Transverse colon (tissue), 4 donors: Measurements from ENCODE around the gene PTPRN2. TPM values are rescaled to one million over a fixed set of nuclear protein-coding genes. Genes with fewer than 3 reads are reported as not detected.

Experiments used
- DNase-seq: peaks from one replicate; pipeline ENCODE4 v3.0.0-alpha.2; 2019
- H3K27ac ChIP-seq, 4 donors: fragments of 200-600 bp; sonication (generic); 2 replicates each; pipeline ENCODE4 v1.5.1; 2016 to 2018; ENCODE audit warnings: inconsistent platforms in 4 of 4
- H3K27me3 ChIP-seq: fragments of 200-600 bp; sonication (generic); 2 replicates; pipeline ENCODE4 v1.5.1; 2017; ENCODE audit warnings: inconsistent platforms
- H3K36me3 ChIP-seq, 4 donors: fragments of 200-600 bp; sonication (generic); 2 replicates each; pipeline ENCODE4 v1.5.1; 2017 to 2019; ENCODE audit warnings: inconsistent platforms in 4 of 4
- H3K4me1 ChIP-seq, 4 donors: fragments of 200-600 bp; sonication (generic); 2 replicates each; pipeline ENCODE4 v1.5.1; 2017 to 2020; ENCODE audit warnings: inconsistent platforms in 4 of 4
- H3K4me3 ChIP-seq, 4 donors: fragments of 200-600 bp; sonication (generic); 1 replicate in 1 of 4; 2 replicates in 3 of 4; pipeline versions ENCODE4 v1.5.1 to v1.6.1; 2017 to 2019; ENCODE audit warnings: inconsistent platforms in 4 of 4
- H3K9me3 ChIP-seq, 2 donors: fragments of 200-600 bp; sonication (generic); 2 replicates each; pipeline ENCODE4 v1.5.1; 2017 to 2019; ENCODE audit warnings: inconsistent platforms in 2 of 2
- EP300 ChIP-seq: sonication (generic); formaldehyde crosslinking; IDR thresholded peaks from one replicate; pipeline ENCODE4 v1.6.1; 2017; ENCODE audit warnings: antibody characterized with exemption, low read depth
- POLR2A ChIP-seq: fragments of 450-650 bp; IDR thresholded peaks from one replicate; pipeline ENCODE4 v1.6.1; 2016; ENCODE audit warnings: antibody characterized with exemption, mild to moderate bottlenecking, moderate library complexity
- POLR2AphosphoS5 ChIP-seq, 3 donors: sonication (generic); formaldehyde crosslinking; IDR thresholded peaks; one replicate each; pipeline ENCODE4 v1.6.1; 2016; ENCODE audit warnings: antibody characterized with exemption in 3 of 3
- WGBS, 2 donors: methylation state at CpG; one replicate each; pipeline ENCODE4 v1.1.5; 2018; ENCODE audit warnings: low coverage in 1 of 2; 5-methylcytosine and 5-hydroxymethylcytosine counted together
- in situ Hi-C, 4 donors: fragments of 200-750 bp; cut with MboI; loops; one replicate each; pipeline versions ENCODE4 v1.15.0 to v1.15.1; 2017; ENCODE audit warnings: low sequenced_read_pairs in 3 of 4, low pct_ligation_motif_present in 1 of 4, low pct_unique_long_range_greater_than_20kb in 1 of 4
- intact Hi-C: fragments of 100-400 bp; cut with DNase I; formaldehyde crosslinking; loops from one replicate; pipeline ENCODE4 v1.15.1; 2023; ENCODE audit warnings: low total_unique reads
- total RNA-seq, 4 donors: library from RNA; depleted of rRNA; stranded (reverse); fragments of >200 nt; gene quantifications; one replicate each; pipeline ENCODE4 v1.1.0, GENCODE V29; 2016
- TF ChIP-seq, protein P1 (sequence below), 5 experiments: fragments of 200-600 bp in 3 of 5; fragments of 450-650 bp in 2 of 5; sonication (generic) in 3 of 5; IDR thresholded peaks; 1 replicate in 2 of 5; 2 replicates in 3 of 5; pipeline ENCODE4 v1.5.1; 2016 to 2017; ENCODE audit warnings: antibody characterized with exemption in 5 of 5, inconsistent platforms in 3 of 5, mild to moderate bottlenecking in 2 of 5, moderate library complexity in 1 of 5

The PTPRN2 gene
- total RNA-seq, 4 donors from 2014 or later: 15.4 to 31.1 (median 21.8) TPM

- no peak for DNase-seq
- Histone ChIP-seq H3K9me3 (no peaks in the 10 kb centered on the region), H3K27me3 (no peaks in the 10 kb centered on the region), H3K4me3 (no peak overlapping the region), H3K27ac (no peak overlapping the region), H3K4me1 (no peaks in the 10 kb centered on the region), H3K36me3 (no peaks in the 10 kb centered on the region)
- 69 to 78% methylated on average over 2 to 14 of the region's 15 CpGs for WGBS, 2 donors
- in situ Hi-C loops: no loop called here
- intact Hi-C loops: no loop called here
- TF ChIP-seq POLR2AphosphoS5 (IDR thresholded peaks at IDR 0.05) (no peak), EP300 (no peak), POLR2A (no peak)
- TF ChIP-seq, protein P1, sequence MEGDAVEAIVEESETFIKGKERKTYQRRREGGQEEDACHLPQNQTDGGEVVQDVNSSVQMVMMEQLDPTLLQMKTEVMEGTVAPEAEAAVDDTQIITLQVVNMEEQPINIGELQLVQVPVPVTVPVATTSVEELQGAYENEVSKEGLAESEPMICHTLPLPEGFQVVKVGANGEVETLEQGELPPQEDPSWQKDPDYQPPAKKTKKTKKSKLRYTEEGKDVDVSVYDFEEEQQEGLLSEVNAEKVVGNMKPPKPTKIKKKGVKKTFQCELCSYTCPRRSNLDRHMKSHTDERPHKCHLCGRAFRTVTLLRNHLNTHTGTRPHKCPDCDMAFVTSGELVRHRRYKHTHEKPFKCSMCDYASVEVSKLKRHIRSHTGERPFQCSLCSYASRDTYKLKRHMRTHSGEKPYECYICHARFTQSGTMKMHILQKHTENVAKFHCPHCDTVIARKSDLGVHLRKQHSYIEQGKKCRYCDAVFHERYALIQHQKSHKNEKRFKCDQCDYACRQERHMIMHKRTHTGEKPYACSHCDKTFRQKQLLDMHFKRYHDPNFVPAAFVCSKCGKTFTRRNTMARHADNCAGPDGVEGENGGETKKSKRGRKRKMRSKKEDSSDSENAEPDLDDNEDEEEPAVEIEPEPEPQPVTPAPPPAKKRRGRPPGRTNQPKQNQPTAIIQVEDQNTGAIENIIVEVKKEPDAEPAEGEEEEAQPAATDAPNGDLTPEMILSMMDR (IDR thresholded peaks at IDR 0.05): no peak
Observed at GRCh38 chr7:158422887-158423560, 164.6 kb downstream of the PTPRN2 start.

DNA sequence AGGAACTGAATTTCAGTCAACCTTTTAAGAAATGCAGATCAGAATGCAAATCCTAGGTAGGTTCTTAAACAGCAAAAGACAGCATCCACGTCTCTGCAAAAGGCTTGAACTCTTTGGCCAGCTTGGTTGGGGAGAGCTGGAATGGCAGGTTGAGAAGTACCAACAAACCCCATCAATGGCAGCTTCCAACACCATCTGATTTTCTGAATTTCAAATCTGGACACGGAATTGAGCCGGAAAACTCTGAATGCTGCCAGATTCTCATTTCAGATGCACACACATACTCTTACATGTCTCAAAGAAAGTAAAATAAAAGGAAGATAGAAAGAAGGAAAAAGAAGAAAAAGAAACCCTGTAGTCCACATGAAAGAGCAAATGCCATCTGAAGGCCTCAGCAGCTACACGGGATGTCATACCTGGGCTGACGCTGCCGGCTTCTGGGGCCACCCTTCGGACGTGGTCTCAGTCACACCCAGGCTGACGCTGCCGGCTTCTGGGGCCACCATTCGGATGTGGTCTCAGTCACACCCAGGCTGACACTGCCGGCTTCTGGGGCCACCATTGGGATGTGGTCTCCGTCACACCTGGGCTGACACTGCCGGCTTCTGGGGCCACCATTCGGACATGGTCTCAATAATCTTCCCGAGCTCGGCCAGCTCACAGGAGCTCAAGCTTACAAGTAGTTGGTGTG, 165.3 kb downstream of the PTPRN2 start:
- intact Hi-C loops: no loop called here
- H3K27me3 ChIP-seq: no peaks in the 10 kb centered on the region
- no peak overlapping the region for H3K4me3 ChIP-seq
- DNase-seq: no peak
- WGBS, 2 donors: 92% methylated on average over 9 to 17 of the region's 17 CpGs
- H3K36me3 ChIP-seq: no peaks in the 10 kb centered on the region
- TF ChIP-seq POLR2AphosphoS5 (IDR thresholded peaks at IDR 0.05) (no peak), EP300 (no peak), POLR2A (no peak)
- TF ChIP-seq, protein P1 (IDR thresholded peaks at IDR 0.05): no peak
- no peak overlapping the region for H3K27ac ChIP-seq
- in situ Hi-C loops: no loop called here
- no peaks in the 10 kb centered on the region for H3K4me1 ChIP-seq
- no peaks in the 10 kb centered on the region for H3K9me3 ChIP-seq

DNA sequence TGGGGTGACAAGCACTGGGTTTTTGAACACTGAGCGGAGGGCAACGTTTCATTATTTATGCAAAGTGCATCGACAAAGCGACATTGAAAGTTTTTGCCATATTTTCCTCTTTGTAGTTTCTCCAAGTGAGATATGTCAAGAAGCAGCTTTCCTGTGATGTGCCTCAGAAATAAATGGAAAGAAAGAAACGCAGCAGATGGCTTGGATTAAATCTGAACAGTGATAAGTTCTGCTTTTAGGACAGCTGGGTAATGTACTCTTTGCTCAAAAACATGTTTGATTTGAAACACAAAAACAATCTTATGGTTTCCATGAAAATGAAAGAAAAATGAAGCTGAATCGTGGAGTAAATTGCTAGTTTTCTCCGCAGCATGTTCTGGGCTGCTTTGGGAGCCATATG, 166.3 kb downstream of the PTPRN2 start:
- H3K27me3 ChIP-seq: no peaks in the 10 kb centered on the region
- intact Hi-C loops: no loop called here
- in situ Hi-C loops: no loop called here
- no peak for DNase-seq
- H3K9me3 ChIP-seq: no peaks in the 10 kb centered on the region
- H3K27ac ChIP-seq: no peak overlapping the region
- 63 to 79% methylated on average over 5 to 7 of the region's 7 CpGs for WGBS, 2 donors
- H3K4me1 ChIP-seq: no peaks in the 10 kb centered on the region
- no peaks in the 10 kb centered on the region for H3K36me3 ChIP-seq
- TF ChIP-seq, protein P1 (IDR thresholded peaks at IDR 0.05): no peak
- no peak overlapping the region for H3K4me3 ChIP-seq

GRCh38 chr7:158420591-158421340, 166.9 kb downstream of the PTPRN2 start:
- H3K27ac ChIP-seq: no peak overlapping the region
- no peak overlapping the region for H3K4me3 ChIP-seq
- TF ChIP-seq, protein P1 (IDR thresholded peaks at IDR 0.05): no peak
- TF ChIP-seq EP300: no peak
- no peak for TF ChIP-seq POLR2A
- no peak for TF ChIP-seq POLR2AphosphoS5 (IDR thresholded peaks at IDR 0.05)
- DNase-seq: no peak
- WGBS, 2 donors: 91% methylated on average over 16 of the region's 16 CpGs; no CpG with 5 or more reads in 1 of the 2 donors
- no peaks in the 10 kb centered on the region for H3K27me3 ChIP-seq
- in situ Hi-C loops: no loop called here
- no peaks in the 10 kb centered on the region for H3K4me1 ChIP-seq
- H3K9me3 ChIP-seq: no peaks in the 10 kb centered on the region
- no peaks in the 10 kb centered on the region for H3K36me3 ChIP-seq
- intact Hi-C loops: no loop called here
